ENCODE data around the gene EIF2AK3. TPM values are rescaled to one million over a fixed set of nuclear protein-coding genes. Genes with fewer than 3 reads are reported as not detected.

The EIF2AK3 gene
- total and polyA plus RNA-seq, 10 of the 15 experiments (the other 5 are each of a cell fraction or from before 2014, with no cell fraction given), result 5.0 to 44.7 (median 22.4) TPM

DNA sequence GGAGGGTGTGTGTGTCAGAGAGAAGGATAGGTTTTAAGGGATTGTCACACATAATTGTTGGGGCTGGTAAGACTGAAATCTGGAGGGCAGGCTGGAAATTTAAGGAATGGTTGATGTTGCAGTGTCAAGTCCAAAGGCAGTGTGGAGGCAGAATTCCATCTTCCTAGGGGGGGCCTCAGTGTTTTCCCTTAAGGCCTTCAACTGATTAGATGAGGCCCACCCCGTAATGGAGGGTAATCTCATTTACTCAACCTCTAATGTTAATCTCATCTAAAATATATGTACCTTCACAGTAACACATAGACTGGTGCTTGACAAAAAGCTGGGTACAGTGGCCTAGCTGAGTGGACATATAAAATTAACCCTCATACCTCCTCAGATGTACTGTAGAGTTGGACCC, 33.4 kb upstream of the EIF2AK3 start:
- H3K27me3 ChIP-seq (replicated peaks in 1 of 2; ENCODE audit: control insufficient read depth in 2 of 2, insufficient read depth in 2 of 2, low read length in 1 of 2), result no peaks in the 10 kb centered on the region
- FAIRE-seq (no peak), ATAC-seq (no peak), DNase-seq (ENCODE audit: low read depth, low spot score) (no peak)
- no peak overlapping the region for H3K4me2 ChIP-seq (ENCODE audit: control insufficient read depth, insufficient read depth)
- H4K20me1 ChIP-seq (ENCODE audit: control insufficient read depth, insufficient read depth), result no peaks in the 10 kb centered on the region
- CTCF ChIA-PET, result interaction anchor here (4.0 kb wide), 1 partner anchor 9 kb away, joined by 33 read pairs; no protein-coding TSS in a partner anchor
- no peak overlapping the region for H3K4me3 ChIP-seq
- H3K79me2 ChIP-seq (ENCODE audit: control insufficient read depth, insufficient read depth, low read length), result no peaks in the 10 kb centered on the region
- SMC1A ChIA-PET (ENCODE audit: uncharacterized antibody, unreplicated experiment), result interaction anchor here (1.2 to 1.3 kb wide), 2 partner anchors 9 to 11 kb away, joined by 5 to 7 read pairs; no protein-coding TSS in a partner anchor
- no TSS peak for BruUV-seq (replicated peaks)
- H3K9me3 ChIP-seq (replicated peaks; ENCODE audit: control insufficient read depth, insufficient read depth, low read length), result no peaks in the 10 kb centered on the region
- no peaks in the 10 kb centered on the region for H3K36me3 ChIP-seq (ENCODE audit: control insufficient read depth in 2 of 2, insufficient read depth in 2 of 2, low read length in 1 of 2)
- no peaks in the 10 kb centered on the region for H3K4me1 ChIP-seq (ENCODE audit: control insufficient read depth, insufficient read depth, low read length)
- H3K9ac ChIP-seq (ENCODE audit: control insufficient read depth, insufficient read depth, low read length), result no peak overlapping the region
- WGBS (ENCODE audit: insufficient coverage, insufficient replicate concordance, low lambda C conversion rate, missing lambda C conversion rate), result 100% methylated on average over 1 of the region's 1 CpG
- intact Hi-C loops (cut with micrococcal nuclease; ENCODE audit: unreplicated experiment) (loop anchor here (10.0 kb wide), 1 partner anchor 206 kb away; the partner anchor contains the start of gene FOXI3), in situ Hi-C loops (cut with MboI) (loop anchor here (25.0 kb wide), 1 partner anchor 598 kb away; the partner anchor contains the start of genes KRCC1 and SMYD1)
- H2AFZ ChIP-seq (ENCODE audit: control insufficient read depth, low read depth, low read length), result no peak overlapping the region
- POLR2A ChIA-PET, result no interaction called here
- H3K27ac ChIP-seq (ENCODE audit: control insufficient read depth, insufficient read depth), result no peak overlapping the region
- RAD21 ChIA-PET (ENCODE audit: unreplicated experiment), result no interaction called here
- TF ChIP-seq TCF7 (IDR thresholded peaks at IDR 0.05; ENCODE audit: borderline replicate concordance) (no peak), SMARCA5 (IDR thresholded peaks at IDR 0.05) (no peak), ESRRA (IDR thresholded peaks at IDR 0.05; ENCODE audit: low read length) (no peak), WRNIP1 (IDR thresholded peaks at IDR 0.05; ENCODE audit: borderline replicate concordance, low read depth, low read length) (no peak), HDAC2 (IDR thresholded peaks at IDR 0.05) (no peak), FOXM1 (IDR thresholded peaks at IDR 0.05; ENCODE audit: low read depth, low read length) (no peak)
- TF ChIP-seq, protein P1, sequence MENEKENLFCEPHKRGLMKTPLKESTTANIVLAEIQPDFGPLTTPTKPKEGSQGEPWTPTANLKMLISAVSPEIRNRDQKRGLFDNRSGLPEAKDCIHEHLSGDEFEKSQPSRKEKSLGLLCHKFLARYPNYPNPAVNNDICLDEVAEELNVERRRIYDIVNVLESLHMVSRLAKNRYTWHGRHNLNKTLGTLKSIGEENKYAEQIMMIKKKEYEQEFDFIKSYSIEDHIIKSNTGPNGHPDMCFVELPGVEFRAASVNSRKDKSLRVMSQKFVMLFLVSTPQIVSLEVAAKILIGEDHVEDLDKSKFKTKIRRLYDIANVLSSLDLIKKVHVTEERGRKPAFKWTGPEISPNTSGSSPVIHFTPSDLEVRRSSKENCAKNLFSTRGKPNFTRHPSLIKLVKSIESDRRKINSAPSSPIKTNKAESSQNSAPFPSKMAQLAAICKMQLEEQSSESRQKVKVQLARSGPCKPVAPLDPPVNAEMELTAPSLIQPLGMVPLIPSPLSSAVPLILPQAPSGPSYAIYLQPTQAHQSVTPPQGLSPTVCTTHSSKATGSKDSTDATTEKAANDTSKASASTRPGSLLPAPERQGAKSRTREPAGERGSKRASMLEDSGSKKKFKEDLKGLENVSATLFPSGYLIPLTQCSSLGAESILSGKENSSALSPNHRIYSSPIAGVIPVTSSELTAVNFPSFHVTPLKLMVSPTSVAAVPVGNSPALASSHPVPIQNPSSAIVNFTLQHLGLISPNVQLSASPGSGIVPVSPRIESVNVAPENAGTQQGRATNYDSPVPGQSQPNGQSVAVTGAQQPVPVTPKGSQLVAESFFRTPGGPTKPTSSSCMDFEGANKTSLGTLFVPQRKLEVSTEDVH (IDR thresholded peaks at IDR 0.05; ENCODE audit: low read depth, partially characterized antibody), result no peak
- TF ChIP-seq, protein P2, sequence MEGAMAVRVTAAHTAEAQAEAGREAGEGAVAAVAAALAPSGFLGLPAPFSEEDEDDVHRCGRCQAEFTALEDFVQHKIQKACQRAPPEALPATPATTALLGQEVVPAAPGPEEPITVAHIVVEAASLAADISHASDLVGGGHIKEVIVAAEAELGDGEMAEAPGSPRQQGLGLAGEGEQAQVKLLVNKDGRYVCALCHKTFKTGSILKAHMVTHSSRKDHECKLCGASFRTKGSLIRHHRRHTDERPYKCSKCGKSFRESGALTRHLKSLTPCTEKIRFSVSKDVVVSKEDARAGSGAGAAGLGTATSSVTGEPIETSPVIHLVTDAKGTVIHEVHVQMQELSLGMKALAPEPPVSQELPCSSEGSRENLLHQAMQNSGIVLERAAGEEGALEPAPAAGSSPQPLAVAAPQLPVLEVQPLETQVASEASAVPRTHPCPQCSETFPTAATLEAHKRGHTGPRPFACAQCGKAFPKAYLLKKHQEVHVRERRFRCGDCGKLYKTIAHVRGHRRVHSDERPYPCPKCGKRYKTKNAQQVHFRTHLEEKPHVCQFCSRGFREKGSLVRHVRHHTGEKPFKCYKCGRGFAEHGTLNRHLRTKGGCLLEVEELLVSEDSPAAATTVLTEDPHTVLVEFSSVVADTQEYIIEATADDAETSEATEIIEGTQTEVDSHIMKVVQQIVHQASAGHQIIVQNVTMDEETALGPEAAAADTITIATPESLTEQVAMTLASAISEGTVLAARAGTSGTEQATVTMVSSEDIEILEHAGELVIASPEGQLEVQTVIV (IDR thresholded peaks at IDR 0.05; ENCODE audit: borderline replicate concordance, partially characterized antibody), result no peak
- TF ChIP-seq, protein P3, sequence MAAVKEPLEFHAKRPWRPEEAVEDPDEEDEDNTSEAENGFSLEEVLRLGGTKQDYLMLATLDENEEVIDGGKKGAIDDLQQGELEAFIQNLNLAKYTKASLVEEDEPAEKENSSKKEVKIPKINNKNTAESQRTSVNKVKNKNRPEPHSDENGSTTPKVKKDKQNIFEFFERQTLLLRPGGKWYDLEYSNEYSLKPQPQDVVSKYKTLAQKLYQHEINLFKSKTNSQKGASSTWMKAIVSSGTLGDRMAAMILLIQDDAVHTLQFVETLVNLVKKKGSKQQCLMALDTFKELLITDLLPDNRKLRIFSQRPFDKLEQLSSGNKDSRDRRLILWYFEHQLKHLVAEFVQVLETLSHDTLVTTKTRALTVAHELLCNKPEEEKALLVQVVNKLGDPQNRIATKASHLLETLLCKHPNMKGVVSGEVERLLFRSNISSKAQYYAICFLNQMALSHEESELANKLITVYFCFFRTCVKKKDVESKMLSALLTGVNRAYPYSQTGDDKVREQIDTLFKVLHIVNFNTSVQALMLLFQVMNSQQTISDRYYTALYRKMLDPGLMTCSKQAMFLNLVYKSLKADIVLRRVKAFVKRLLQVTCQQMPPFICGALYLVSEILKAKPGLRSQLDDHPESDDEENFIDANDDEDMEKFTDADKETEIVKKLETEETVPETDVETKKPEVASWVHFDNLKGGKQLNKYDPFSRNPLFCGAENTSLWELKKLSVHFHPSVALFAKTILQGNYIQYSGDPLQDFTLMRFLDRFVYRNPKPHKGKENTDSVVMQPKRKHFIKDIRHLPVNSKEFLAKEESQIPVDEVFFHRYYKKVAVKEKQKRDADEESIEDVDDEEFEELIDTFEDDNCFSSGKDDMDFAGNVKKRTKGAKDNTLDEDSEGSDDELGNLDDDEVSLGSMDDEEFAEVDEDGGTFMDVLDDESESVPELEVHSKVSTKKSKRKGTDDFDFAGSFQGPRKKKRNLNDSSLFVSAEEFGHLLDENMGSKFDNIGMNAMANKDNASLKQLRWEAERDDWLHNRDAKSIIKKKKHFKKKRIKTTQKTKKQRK (IDR thresholded peaks at IDR 0.05; ENCODE audit: low read depth, low read length), result no peak
- TF ChIP-seq, protein P4, sequence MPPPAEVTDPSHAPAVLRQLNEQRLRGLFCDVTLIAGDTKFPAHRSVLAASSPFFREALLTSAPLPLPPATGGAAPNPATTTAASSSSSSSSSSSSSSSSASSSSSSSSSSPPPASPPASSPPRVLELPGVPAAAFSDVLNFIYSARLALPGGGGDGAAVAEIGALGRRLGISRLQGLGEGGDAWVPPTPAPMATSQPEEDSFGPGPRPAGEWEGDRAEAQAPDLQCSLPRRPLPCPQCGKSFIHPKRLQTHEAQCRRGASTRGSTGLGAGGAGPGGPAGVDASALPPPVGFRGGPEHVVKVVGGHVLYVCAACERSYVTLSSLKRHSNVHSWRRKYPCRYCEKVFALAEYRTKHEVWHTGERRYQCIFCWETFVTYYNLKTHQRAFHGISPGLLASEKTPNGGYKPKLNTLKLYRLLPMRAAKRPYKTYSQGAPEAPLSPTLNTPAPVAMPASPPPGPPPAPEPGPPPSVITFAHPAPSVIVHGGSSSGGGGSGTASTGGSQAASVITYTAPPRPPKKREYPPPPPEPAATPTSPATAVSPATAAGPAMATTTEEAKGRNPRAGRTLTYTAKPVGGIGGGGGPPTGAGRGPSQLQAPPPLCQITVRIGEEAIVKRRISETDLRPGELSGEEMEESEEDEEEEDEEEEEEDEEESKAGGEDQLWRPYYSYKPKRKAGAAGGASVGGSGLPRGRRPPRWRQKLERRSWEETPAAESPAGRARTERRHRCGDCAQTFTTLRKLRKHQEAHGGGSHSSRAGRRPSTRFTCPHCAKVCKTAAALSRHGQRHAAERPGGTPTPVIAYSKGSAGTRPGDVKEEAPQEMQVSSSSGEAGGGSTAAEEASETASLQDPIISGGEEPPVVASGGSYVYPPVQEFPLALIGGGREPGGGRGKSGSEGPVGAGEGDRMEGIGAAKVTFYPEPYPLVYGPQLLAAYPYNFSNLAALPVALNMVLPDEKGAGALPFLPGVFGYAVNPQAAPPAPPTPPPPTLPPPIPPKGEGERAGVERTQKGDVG (CRISPR knock-in tag; IDR thresholded peaks at IDR 0.05), result no peak
- TF ChIP-seq, protein P5, sequence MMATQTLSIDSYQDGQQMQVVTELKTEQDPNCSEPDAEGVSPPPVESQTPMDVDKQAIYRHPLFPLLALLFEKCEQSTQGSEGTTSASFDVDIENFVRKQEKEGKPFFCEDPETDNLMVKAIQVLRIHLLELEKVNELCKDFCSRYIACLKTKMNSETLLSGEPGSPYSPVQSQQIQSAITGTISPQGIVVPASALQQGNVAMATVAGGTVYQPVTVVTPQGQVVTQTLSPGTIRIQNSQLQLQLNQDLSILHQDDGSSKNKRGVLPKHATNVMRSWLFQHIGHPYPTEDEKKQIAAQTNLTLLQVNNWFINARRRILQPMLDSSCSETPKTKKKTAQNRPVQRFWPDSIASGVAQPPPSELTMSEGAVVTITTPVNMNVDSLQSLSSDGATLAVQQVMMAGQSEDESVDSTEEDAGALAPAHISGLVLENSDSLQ (IDR thresholded peaks at IDR 0.05), result no peak
